NOMO-1 (cell line): Measurements from ENCODE around the gene GPD1L.

Experiments used
- DNase-seq, 2 experiments: peaks; one replicate each; lab custom pipeline; 2025; ENCODE audit not compliant: unreplicated experiment in 2 of 2; lab: John Stamatoyannopoulos, UW

Gene GPD1L

DNA sequence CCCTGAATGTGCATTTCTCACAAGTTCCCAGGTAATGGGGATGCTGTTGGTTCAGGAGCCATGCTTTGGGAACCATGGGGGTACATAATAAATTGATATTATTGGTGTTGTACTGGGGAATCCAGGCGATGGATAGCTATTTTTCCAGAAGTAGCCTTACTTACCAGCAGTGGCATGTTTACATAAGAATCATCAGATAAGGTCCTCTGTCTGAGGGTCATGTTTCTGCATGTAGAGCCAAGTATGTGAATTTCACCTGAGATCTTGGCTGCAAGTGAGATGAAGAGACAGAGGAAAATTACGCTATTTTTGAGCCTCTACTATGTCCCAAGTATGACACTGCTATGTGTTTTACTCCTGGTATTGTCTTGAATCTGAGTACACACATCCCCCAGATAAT is 26.3 kb downstream of the GPD1L start:
- DNase-seq: no peak

DNA sequence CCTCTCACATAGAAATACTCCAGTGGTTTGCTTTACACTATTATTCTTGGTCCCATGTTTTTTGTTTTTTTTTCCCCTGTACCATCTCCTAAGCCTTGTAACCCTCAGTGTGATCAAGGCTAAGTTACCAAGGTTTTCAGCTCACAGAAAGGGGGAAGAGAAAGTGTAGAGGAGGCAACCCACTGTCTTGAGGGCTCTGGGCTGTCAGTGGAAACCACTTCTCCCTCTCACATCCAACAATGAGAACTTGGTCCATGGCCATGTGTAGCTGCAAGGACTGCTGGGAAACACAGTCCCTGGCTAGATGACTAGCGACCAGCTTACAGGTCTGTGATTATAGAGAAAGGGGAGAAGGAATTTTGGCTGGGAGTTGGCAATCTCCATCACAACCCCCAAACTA is 30.3 kb downstream of the GPD1L start:
- peak in 1 of 2 experiments; percentile 46 for DNase-seq

DNA sequence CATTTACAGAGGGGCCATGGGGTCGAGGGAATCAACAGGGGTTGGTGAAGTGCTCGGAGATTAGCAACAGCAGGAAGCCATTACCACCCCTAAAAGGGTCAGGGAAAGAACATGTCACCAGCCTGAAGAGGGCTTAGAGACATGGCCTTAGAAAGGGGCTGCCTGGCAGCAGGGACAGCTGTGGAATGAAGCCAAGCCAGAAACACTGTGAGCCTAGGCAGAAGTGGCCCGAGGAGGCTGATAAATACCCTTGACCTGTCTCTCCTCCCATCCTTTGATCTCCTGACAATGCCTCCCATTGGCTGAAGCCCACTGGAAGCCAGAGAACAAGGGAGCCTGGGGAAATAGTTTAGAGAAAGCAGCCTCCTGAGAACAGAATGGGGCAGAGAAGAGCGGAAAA is 31.4 kb downstream of the GPD1L start:
- DNase-seq: no peak

DNA sequence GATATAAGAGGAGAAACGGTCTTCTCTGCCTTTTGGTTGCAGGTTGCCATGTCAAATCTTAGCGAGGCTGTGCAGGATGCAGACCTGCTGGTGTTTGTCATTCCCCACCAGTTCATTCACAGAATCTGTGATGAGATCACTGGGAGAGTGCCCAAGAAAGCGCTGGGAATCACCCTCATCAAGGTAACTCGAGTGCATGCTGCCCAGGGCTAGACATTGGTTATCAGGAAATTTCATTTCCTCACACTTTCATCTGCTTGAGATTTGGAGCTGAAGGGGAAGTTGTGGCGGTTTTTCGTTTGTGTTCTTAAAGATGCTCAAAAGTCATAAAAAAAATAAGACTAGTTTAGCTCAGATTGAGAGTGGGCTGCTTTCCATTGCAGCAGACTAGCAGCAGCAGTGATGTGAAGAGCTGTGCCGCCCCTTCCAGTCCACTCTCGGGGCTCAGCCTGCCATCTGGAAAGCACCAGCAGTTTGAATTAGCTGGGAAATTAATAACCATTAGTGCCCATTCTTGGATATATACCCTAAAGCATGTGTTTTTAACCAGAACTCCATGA is 32.2 kb downstream of the GPD1L start:
- DNase-seq: peak in 1 of 2 experiments; percentile 40

DNA sequence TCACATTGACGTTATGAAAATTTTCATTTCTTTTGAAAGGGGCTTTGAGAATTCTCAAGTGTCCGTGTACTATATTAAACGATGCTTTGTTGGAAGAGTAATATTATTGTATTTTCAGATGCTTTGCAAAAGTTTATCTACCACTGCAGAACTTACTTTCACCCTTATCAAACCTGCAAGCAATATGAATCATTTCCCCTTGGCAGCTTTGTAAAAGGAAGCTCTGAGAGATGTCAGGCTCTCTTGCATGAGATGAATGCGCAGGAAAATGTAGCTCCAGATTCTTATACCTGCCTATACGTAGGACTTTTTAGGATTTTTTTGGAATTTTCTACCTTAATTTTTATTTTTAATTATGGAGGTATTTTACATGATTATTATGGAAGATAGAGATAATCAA is 34.5 kb downstream of the GPD1L start:
- no peak for DNase-seq

DNA sequence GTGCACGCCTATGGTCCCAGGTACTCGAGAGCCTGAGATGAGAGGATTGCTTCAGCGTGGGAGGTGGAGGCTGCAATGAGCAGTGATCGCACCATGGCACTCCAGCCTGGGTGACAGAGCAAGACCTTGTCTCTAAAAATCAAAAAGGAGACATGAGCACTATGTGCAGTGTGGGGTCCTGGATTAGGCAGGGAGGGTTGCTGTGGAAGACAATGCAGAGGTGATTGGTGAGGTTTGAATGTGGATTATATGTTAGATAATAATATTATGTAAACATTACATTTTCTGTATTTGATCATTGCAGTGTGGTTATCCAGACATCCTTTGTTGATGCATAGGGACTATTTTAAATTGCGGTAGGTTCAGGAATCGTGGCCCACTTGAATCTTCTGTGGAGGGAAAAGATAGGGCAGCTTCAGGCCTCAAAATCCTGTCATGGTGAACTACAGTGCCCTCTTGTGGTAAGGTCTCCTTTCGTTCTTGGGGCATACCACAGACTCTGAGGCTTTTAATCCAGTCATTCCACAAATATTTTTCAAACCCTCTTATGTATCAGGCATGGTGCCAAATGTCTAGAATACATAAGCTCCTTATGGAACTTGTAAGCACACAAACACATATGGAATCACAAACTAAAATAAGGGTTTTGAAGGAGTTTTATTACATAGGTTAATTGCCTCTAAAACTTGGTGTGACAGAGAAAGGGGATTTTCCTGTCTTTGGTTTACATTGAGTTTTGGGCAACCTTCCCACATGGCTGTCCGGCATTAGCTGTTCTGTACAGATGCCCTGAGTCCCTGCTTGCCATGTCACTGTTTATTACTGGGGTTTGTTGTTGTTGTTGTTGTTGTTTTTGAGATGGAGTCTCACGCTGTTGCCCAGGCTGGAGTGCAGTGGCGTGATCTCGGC is 37.7 kb downstream of the GPD1L start:
- peak; percentile 48 to 51 for DNase-seq

DNA sequence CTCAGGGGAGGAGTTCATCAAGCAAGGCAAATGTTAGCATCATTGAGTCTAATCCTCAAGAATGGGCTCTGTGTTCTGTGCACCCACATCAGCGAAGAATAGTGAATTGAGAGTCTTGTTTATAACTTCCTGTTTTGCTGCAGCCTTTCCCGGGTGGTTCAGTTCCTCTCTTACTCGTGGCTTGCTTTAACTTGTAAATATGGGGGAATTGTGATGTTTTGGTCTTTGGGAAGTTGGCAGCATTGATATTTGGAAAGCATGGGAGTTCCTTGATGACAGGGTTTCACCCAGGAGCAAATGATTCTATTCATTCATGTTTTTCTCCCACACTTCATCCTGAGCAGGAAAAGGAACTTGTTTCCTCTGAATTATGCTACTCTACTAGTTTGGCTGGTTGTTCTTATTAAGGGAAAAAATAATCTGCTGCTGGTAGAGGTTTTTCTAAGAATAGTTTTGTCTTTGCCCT is 40.4 kb downstream of the GPD1L start:
- DNase-seq: peak; percentile 63 to 75

DNA sequence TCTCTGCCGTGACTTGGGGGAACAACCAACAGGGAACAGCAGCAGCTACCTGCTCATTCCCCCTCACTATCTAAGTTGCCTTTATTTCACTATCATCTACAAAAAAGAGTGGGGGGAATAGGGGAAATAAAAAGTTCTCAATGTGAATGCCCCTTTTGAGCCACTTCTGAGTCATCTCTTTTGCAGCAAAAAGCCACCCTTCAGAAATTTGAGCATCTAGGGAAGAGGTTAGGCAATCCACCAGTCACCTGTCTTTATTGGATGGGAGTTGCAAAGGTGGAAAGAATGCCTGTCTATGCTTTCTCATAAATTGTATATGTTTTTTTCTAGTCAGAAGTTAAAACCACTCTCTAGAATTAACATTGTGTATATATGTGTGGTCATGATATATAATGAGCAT is 41.1 kb downstream of the GPD1L start:
- peak; percentile 47 to 48 for DNase-seq

DNA sequence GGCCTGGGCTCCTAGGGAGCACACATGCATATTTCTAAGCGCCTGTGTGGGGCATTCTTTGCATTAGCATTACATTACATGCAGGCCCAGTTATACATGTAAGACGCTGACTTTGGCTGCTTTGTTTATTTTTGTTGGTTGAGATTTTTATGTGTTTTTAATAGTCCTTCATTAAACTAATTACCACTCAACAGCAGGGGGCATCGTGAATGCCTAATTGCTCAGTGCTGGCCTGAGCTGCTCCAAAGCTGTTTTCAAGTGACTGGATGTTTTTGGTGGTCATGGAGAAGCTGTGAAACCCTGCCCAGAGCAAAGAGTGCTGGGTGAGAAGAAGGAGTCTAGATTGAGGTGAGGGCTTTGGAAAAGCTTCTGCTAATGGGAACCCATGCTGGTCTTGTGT is 41.5 kb downstream of the GPD1L start:
- DNase-seq: no peak

DNA sequence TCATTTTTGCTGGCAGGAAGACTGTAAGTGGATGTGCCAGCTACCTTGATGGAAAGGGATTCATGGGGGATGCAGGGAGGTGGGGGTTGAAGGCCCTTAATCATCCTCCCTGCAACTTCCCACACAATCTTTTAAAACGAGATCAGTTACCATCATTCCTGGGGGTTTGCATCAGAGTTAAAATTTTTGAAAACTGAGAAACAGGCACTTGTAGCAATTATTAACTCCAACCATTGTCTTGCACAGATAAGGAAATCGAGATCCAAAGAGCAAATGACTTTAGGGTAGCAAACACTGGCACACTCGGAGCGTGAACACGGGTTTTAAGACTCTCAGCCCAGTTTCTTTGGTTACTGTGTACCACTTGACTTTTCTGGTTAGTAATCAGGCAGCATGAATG is 41.9 kb downstream of the GPD1L start:
- DNase-seq: no peak

DNA sequence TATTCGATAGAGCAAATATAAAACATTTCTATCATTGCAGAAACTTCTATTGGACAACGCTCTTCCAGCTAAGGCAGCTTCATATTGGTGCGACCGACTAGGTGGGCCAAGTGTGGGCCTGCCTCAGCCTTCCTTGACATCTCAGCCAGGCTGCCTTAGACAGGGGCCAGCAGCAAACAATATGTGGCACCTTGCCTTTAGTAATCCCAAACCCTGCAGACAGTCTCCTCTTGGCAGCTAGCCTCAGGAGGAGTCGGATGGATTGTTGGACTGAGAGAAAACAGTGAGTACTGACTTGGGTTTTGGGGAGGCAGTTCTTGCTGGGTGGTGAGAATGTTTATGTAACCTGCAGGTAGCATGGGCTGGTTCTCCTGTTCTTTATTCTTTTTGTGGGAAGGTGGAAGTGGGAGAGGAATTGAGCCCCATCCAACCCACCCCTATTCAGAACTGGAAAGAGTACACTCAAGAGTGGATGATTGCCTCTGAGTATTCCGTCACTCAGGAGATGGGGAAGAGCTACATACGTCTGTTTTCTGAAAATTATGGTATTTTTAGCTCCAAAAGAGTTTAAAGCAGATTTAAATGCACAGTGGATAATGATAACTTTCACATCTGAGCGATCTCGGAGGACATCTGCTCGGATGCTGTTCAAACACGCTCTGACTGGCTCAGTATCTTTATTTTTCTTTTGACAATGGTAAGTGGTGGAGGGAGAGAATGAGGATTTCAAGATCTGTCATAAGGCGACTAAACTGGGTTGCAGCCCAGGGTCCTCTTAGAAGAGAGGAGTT is 47.2 kb downstream of the GPD1L start:
- DNase-seq: no peak

DNA sequence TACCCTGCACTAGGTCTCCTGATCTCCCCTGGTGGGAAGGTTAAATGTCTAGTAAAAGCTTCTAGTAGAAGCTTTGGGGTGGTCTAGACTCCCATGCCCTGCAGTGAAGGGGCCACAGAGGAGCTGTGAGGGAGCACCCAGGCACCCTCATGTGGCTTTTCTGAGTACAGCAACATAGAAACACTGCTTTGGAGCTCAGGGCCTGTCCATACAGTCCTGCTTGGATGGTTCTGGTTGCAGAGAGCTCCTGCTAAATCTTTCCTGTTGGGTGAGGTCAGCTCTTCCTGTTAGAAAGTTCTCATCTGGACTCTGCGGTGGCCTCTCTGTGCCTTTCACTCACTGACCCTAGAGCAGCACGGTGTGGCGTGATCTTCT is 47.8 kb downstream of the GPD1L start:
- no peak for DNase-seq

DNA sequence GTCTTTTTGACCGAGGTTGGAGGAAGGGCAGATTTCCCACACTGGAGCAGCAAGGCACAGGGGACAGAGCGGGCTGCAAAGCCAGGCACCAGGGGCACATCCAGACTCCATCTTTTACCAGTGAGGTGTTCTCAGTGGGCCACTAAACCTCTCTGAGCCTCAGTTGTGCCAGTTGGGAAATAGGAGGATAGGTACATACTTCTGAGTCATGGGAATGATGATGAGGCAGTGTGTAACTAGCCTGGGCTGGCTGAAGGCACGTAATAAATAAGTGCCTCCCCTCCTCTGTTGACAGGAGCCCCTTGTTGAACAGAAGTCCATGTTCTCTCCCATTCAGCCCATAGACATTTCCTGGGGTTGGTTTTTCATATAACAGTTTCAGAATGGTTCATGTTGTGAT is 48.7 kb downstream of the GPD1L start:
- DNase-seq: no peak

DNA sequence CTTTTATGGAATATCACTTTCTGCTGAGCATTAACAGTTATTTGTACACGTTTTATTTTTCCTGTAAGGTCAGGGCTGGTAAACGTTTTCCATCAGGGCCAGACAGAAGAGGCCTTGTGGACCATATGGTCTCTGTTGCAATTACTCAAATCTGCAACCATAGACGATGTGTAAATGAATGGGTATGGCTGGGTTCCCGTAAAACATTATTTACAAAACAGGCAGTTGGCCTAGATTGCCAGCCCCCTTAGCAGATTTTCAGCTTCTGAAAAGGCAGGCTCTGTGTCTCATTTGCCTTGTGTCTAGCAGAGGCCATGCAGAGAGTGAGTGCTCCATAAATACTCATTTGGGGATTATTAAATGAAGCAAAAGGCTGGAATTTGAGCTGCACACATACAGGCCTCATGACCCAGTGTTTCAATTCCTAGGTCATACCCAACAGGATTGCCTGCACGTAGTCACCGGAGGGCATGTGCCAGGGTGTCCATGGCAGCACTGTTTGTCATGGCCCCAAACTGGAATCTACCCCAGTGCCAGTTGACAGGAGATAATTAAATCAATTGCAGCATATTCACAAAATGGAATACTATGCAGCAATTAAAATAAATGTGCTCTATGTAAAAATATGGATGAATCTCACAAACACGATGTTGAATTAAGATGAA is 51.3 kb downstream of the GPD1L start:
- no peak for DNase-seq

DNA sequence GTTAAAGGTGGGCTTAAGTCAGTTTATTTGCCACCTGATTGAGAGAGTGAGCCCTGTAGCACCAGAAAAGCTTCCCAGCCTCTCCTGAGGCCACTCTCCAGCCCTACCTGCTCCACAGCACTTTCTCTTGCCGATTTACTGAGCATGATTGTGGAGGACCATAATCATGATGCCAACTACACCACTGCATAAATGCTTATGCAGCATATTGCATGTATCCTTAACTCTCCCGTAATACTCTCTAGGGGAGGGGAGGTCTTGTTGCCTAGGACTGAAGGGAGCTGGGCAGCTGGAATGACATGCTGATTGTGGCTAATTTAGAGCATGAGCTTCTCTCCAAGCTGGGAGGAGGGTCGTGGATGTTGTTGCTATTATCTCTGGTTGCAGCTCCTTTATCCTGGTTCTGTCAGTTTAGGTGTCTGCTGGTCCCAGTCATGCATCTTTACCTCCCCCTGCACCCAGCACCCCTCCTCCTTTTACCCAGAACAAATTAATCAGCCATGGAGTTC is 54.3 kb downstream of the GPD1L start:
- no peak for DNase-seq

DNA sequence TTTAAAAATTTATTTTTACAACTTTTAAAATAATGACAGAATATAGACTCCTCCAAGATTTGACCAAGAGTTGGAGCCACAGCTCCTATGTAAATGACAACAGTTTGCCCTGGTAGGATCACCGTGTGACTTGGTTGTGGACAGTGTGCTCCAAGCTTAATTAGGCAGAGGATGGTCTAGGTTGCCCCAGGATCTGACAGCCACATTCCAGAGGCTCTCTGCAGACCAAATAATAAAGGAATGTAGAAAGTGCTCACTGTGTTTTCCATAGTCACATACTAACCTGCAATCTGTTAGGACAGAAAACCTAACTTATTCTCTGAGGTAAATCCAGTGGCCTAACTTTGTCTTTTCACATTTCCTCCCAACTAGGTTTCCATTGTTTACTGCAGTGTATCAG is 59.0 kb downstream of the GPD1L start:
- DNase-seq: no peak

DNA sequence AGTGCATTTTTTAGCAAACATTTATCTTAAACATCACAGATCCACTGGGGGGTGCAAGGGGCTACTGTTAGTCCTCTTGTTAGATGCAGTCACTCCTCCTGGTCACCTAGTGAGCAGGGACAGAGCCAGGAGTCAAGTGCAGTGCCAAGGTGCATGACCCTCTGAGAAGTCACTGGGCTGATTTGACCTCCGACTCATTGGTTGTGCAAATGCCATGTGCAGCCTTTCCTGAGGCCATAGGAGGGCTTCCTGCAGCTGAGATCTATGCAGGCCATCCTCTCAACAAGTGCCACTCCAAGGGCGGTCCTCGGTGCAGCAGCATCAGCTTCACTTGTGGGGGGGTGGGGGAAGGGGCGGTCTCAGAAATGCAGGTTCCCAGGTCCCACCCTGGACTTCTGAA is 60.2 kb downstream of the GPD1L start:
- no peak for DNase-seq

DNA sequence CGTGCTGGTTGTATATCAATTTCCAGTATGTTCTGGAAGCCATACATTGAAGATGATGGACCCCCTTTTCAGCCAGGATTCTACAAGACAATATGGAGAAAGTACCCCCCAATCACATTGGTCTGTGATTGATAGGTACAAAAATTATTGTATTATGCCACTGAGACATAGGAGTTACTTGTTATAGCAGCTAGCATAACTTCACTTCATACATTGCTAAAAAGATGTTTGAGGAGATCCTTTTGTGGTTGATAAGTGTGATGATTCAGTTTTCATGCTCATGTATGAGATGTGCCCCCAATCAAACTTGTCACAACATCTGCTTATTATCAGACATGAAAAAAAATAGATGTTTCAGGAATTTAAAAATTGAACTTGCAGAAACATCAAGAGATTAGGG is 66.0 kb downstream of the GPD1L start:
- no peak for DNase-seq

DNA sequence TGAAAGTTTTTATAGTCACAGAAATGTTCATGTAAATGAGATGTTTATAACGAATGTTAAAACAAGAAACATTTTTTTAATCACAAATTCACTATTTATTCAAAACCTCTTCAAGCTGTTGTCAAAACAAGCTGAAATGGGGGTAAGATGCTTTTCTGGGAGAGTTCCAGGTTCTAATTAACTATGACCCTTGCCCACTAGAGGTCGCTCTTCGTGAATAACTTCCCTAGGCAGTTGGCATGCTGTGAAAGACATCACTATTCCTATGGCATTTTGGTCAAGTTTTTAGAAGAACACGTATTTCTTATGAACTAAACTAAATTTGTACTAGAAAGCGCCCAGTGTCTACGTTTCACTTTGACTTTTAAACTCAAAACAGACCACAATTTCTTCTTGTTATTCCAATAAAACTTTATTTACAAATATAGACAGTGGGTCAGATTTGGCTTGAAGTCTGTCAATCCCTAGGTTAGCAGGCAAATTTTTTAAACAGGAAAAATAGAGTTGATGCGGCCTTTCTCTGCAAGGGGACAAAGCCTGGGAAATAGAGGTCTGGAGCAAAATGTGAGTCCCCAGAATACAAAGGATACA is 69.3 kb downstream of the GPD1L start:
- peak in 1 of 2 experiments; percentile 57 for DNase-seq

DNA sequence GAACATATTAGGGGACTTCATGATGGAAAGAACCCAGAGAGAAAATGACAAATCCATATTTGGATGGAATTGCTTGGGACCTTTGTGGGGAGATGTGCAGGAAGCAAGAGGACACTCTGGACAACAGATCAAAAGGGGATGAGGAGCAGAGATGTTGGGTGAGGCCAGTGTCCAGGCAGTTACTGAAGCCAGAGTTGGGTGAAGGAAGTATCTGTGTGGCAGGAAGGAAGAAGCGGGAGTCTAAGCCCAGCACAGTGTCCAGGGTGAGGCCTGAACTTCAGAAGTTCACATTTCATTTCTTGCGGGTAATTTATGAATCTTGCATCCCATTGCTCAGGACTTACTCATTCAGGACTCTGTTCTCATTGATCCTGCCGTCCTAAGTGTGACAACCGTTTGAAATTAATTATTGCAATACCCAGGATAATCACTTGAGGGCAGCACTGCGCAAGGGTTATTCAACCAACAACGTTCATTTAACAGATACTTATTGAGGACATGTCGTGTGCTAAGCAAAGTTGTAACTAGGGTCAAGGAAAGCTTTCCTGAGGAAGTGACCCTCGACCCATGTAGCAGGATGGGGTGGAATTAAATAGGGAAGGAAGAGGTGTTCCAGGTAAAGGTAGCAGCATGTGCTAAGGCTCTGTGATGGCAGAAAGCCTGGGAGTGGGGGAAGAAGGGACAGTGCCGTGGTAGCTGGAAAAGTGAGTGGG is 70.7 kb downstream of the GPD1L start:
- peak in 1 of 2 experiments; percentile 67 for DNase-seq
